Keratinocyte (primary cell): ENCODE measurements around the gene TENM4. TPM values are rescaled to one million over a fixed set of nuclear protein-coding genes. Genes with fewer than 3 reads are reported as not detected.

Source experiments
- DNase-seq: peaks from one replicate; pipeline ENCODE4 v3.0.0-alpha.2; 2011; ENCODE audit warnings: low read depth, missing footprints, low spot score
- FAIRE-seq: peaks from 2 replicates; lab custom pipeline; 2011; peaks lifted over from hg19 to GRCh38; lab: Jason Lieb, UNC
- H2AFZ ChIP-seq: 2 replicates; pipeline ENCODE4 v1.6.0; 2012; ENCODE audit warnings: low read length, control low read depth, inconsistent platforms; ENCODE audit not compliant: control insufficient read depth
- H3K27ac ChIP-seq: 2 replicates; pipeline ENCODE4 v1.5.1; 2011; ENCODE audit warnings: low read length; ENCODE audit not compliant: control insufficient read depth, insufficient read depth
- H3K27me3 ChIP-seq: 3 replicates; pipeline ENCODE4 v1.6.0; 2011; ENCODE audit warnings: low read length; ENCODE audit not compliant: control insufficient read depth, insufficient read depth; ENCODE audit errors: extremely low read depth
- H3K36me3 ChIP-seq, 2 experiments: 2 replicates in 1 of 2; 3 replicates in 1 of 2; pipeline ENCODE4 v1.5.1; 2011; ENCODE audit warnings: low read length in 2 of 2, mild to moderate bottlenecking in 1 of 2; ENCODE audit not compliant: control insufficient read depth in 2 of 2, insufficient read depth in 2 of 2; ENCODE audit errors: extremely low read depth in 1 of 2
- H3K4me1 ChIP-seq: 3 replicates; pipeline ENCODE4 v1.5.1; 2011; ENCODE audit warnings: low read length; ENCODE audit not compliant: control insufficient read depth, insufficient read depth; ENCODE audit errors: extremely low read depth
- H3K4me2 ChIP-seq: 3 replicates; pipeline ENCODE4 v1.6.0; 2011; ENCODE audit warnings: low read depth, low read length; ENCODE audit not compliant: control insufficient read depth, insufficient read depth; ENCODE audit errors: extremely low read depth
- H3K4me3 ChIP-seq, 3 experiments: fragments of 200-600 bp in 1 of 3; sonication (generic) in 1 of 3; 2 replicates in 2 of 3; 3 replicates in 1 of 3; pipeline ENCODE4 v1.5.1; 2011 to 2016; ENCODE audit warnings: low read length in 3 of 3, mild to moderate bottlenecking in 3 of 3, control low read depth in 2 of 3, inconsistent platforms in 1 of 3, low read depth in 1 of 3, mixed read lengths in 1 of 3, mixed run types in 1 of 3, moderate library complexity in 1 of 3; ENCODE audit not compliant: control insufficient read depth in 2 of 3, insufficient read depth in 2 of 3; ENCODE audit errors: extremely low read depth in 1 of 3
- H3K79me2 ChIP-seq: 2 replicates; pipeline ENCODE4 v1.6.0; 2012; ENCODE audit warnings: low read length; ENCODE audit not compliant: control insufficient read depth, insufficient read depth
- H3K9ac ChIP-seq: 3 replicates; pipeline ENCODE4 v1.6.0; 2011; ENCODE audit warnings: low read length; ENCODE audit not compliant: control insufficient read depth, insufficient read depth; ENCODE audit errors: extremely low read depth
- H3K9me1 ChIP-seq: 3 replicates; pipeline ENCODE4 v1.6.0; 2011; ENCODE audit warnings: low read length; ENCODE audit not compliant: control insufficient read depth, insufficient read depth; ENCODE audit errors: extremely low read depth
- H3K9me3 ChIP-seq: 2 replicates; pipeline ENCODE4 v1.5.1; 2012; ENCODE audit warnings: low read depth, low read length; ENCODE audit not compliant: control insufficient read depth
- H4K20me1 ChIP-seq: 3 replicates; pipeline ENCODE4 v1.6.0; 2011; ENCODE audit warnings: low read length; ENCODE audit not compliant: control insufficient read depth, insufficient read depth; ENCODE audit errors: extremely low read depth
- EZH2 ChIP-seq: IDR thresholded peaks from one replicate; pipeline ENCODE4 v1.6.1; 2012; ENCODE audit warnings: inconsistent platforms, mild to moderate bottlenecking, low read length, moderate library complexity
- dilution Hi-C: fragments of 300-500 bp; cut with MboI; formaldehyde crosslinking; loops from one replicate; pipeline ENCODE4 v1.7.0; 2020; ENCODE audit warnings: low sequenced_read_pairs; ENCODE audit not compliant: extremely low pct_ligation_motif_present
- polyA plus RNA-seq, 5 experiments: library from polyadenylated mRNA; depleted of rRNA in 3 of 5; stranded (reverse) in 3 of 5; stranded (forward) in 1 of 5; unstranded in 1 of 5; fragments of >200 nt; gene quantifications; 1 replicate in 1 of 5; 2 replicates in 3 of 5; 3 replicates in 1 of 5; pipeline versions ENCODE4 v1.2.1 to v1.2.3, GENCODE V29; 2011 to 2012; ENCODE audit warnings: missing spikeins in 2 of 5, low read depth in 1 of 5, low replicate concordance in 1 of 5
- TF ChIP-seq, protein P1 (sequence below), 3 experiments: IDR thresholded peaks in 1 of 3; conservative IDR thresholded peaks in 1 of 3; optimal IDR thresholded peaks in 1 of 3; 2 replicates in 2 of 3; 3 replicates in 1 of 3; pipeline versions ENCODE3 to v1.5.1; 2011; ENCODE audit warnings: low read length in 3 of 3, mild to moderate bottlenecking in 3 of 3, moderate library complexity in 2 of 3, control low read depth in 1 of 3, inconsistent platforms in 1 of 3; ENCODE audit not compliant: insufficient read depth in 2 of 3; ENCODE audit errors: extremely low read depth in 1 of 3

Gene TENM4
- polyA plus RNA-seq, 1 donor (not counting 4 experiments of a cell fraction or from before 2014, with no cell fraction given) = 3.5 TPM

DNA sequence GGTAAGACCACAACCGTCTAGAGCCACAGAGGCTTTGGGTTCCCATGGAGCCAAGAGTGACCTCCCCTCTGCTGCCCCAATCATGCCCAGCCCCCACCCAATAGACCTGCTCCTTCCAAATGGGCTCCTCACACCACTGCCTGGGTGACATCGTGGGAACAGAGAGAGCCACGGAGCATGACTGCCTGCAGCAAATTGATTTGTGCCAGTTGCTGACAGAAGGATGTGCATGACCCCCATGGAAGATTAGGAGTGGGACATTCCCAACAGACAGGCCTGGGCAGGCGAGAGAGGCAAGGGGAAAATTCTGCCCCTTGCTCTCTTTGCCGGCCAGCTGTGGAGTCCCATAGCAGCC lies 88.5 kb downstream of the TENM4 start:
- Histone ChIP-seq H3K4me3 (no peak overlapping the region), H2AFZ (no peak overlapping the region), H3K9me3 (no peaks in the 10 kb centered on the region), H3K79me2 (peaks cover 2% of the 10 kb centered on the region), H3K4me2 (no peak overlapping the region), H3K27me3 (no peaks in the 10 kb centered on the region), H3K36me3 (peaks cover 0 to 1% of the 10 kb centered on the region in 2 experiments), H3K9me1 (no peaks in the 10 kb centered on the region), H3K9ac (no peak overlapping the region), H3K4me1 (peaks cover 7% of the 10 kb centered on the region), H4K20me1 (no peaks in the 10 kb centered on the region), H3K27ac (no peak overlapping the region)
- DNase-seq = no peak
- dilution Hi-C loops = no loop called here
- no peak for TF ChIP-seq EZH2
- TF ChIP-seq, protein P1, sequence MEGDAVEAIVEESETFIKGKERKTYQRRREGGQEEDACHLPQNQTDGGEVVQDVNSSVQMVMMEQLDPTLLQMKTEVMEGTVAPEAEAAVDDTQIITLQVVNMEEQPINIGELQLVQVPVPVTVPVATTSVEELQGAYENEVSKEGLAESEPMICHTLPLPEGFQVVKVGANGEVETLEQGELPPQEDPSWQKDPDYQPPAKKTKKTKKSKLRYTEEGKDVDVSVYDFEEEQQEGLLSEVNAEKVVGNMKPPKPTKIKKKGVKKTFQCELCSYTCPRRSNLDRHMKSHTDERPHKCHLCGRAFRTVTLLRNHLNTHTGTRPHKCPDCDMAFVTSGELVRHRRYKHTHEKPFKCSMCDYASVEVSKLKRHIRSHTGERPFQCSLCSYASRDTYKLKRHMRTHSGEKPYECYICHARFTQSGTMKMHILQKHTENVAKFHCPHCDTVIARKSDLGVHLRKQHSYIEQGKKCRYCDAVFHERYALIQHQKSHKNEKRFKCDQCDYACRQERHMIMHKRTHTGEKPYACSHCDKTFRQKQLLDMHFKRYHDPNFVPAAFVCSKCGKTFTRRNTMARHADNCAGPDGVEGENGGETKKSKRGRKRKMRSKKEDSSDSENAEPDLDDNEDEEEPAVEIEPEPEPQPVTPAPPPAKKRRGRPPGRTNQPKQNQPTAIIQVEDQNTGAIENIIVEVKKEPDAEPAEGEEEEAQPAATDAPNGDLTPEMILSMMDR (optimal IDR thresholded peaks at IDR 0.05 in 1 of 3, IDR thresholded peaks at IDR 0.05 in 1 of 3, conservative IDR thresholded peaks at IDR 0.05 in 1 of 3; ENCODE audit: extremely low read depth in 1 of 3, insufficient read depth in 2 of 3, low read length in 3 of 3) = no peak
- FAIRE-seq = no peak

DNA sequence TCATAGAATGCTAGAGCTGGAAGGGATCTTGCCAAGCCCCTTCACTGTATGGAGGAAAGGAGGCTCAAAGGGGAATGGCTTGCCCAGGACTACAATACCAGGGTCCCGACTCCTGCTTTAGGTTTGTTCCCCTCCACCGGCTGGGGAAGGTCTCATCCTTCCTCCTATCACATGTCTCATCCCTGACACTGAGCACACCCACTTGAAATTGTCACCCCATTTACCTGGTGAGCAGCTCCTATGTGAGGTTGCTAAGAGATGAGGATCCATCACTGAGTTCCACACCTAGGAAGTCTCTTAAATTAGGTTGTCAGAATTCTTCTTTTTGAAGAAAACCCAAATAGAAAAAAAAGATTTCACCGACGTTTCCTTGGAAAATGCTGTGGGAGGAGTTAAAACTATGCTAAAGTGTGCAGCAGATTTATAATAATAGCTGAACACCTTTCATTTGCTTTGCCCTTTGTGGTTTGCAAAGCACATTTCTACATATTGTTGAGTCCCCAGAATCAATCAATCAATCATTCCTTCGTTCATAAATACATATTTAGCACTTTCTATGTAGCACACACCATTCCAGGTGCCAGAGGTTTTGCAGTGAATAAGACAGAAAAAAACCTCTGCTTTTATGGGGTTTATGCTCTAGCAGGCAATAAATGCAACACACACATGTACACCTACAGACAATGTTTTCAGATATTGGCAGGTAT lies 91.7 kb downstream of the TENM4 start:
- no peak for FAIRE-seq
- Histone ChIP-seq H3K27ac (no peak overlapping the region), H3K79me2 (peaks cover 2% of the 10 kb centered on the region), H3K4me2 (no peak overlapping the region), H3K27me3 (no peaks in the 10 kb centered on the region), H3K9me3 (no peaks in the 10 kb centered on the region), H3K36me3 (no peaks in the 10 kb centered on the region), H3K4me3 (no peak overlapping the region), H2AFZ (no peak overlapping the region), H4K20me1 (no peaks in the 10 kb centered on the region), H3K9ac (no peak overlapping the region), H3K4me1 (peaks cover 7% of the 10 kb centered on the region), H3K9me1 (no peaks in the 10 kb centered on the region)
- TF ChIP-seq EZH2 = no peak
- TF ChIP-seq, protein P1 (optimal IDR thresholded peaks at IDR 0.05 in 1 of 3, IDR thresholded peaks at IDR 0.05 in 1 of 3, conservative IDR thresholded peaks at IDR 0.05 in 1 of 3; ENCODE audit: extremely low read depth in 1 of 3, insufficient read depth in 2 of 3, low read length in 3 of 3) = no peak
- DNase-seq = no peak
- dilution Hi-C loops = no loop called here
